Measurements from ENCODE around the gene EIF3B.

Gene EIF3B

GRCh38 chr7:2417981-2418481 lies 63.4 kb downstream of the EIF3B start:
- TF ChIP-seq CTCF (IDR thresholded peaks at IDR 0.05; ENCODE audit: extremely low read depth, missing control alignments): no peak
- DNase-seq (ENCODE audit: low spot score): no peak

GRCh38 chr7:2420216-2420933 lies 65.7 kb downstream of the EIF3B start:
- TF ChIP-seq CTCF (IDR thresholded peaks at IDR 0.05; ENCODE audit: extremely low read depth, missing control alignments): no peak
- no peak for DNase-seq (ENCODE audit: low spot score)

- no peak for TF ChIP-seq CTCF (IDR thresholded peaks at IDR 0.05; ENCODE audit: extremely low read depth, missing control alignments)
- no peak for DNase-seq (ENCODE audit: low spot score)
Observed at GRCh38 chr7:2421943-2422310, 67.3 kb downstream of the EIF3B start.

- peak; percentile 2 for DNase-seq (ENCODE audit: low spot score)
- no peak for TF ChIP-seq CTCF (IDR thresholded peaks at IDR 0.05; ENCODE audit: extremely low read depth, missing control alignments)
Observed at GRCh38 chr7:2425749-2426148, 71.1 kb downstream of the EIF3B start.

Data from GM20000 (cell line).